ENCODE data around the gene SELPLG. TPM values are rescaled to one million over a fixed set of nuclear protein-coding genes. Genes with fewer than 3 reads are reported as not detected.

The SELPLG gene, protein sequence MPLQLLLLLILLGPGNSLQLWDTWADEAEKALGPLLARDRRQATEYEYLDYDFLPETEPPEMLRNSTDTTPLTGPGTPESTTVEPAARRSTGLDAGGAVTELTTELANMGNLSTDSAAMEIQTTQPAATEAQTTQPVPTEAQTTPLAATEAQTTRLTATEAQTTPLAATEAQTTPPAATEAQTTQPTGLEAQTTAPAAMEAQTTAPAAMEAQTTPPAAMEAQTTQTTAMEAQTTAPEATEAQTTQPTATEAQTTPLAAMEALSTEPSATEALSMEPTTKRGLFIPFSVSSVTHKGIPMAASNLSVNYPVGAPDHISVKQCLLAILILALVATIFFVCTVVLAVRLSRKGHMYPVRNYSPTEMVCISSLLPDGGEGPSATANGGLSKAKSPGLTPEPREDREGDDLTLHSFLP
- total RNA-seq = 3.1 TPM
- long read RNA-seq, partial matches to known transcripts = 0 of 5 reads
- long read RNA-seq, other reads (novel, unspliced or antisense) = 2 of 5 reads

DNA sequence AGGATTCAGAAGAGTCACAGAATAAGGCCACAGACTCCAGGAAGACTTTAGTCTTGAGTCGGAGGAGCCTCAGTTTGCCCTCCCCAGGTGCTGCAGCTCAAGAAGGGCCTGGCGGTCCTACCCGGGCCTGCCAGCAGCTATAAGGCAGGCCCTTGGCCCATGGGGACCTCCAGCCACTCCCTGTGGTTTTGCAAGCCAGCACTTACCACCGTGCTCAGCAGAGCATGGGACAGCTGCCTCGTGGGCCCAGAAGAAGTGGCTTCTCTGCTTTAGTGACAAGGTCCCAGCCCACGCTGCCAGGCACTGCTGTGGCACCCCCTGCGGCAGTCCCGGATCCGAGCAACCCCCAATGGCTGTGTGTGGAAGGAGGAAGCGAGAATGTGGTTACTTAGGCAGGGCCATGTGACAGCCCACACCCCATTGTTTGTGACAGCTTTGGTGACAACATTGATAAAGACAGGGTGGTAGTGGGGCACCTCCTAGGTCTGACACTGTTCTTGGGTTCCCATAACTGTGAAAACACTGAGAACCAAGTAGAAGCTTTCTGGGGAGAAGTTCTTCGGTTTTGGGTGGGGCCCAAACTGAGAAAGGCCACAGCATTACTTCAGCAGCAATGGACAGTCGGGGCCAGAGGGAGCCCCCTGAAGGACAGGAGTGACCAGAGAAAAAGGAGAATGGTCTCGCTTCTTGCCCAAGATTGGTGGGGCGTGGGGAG lies at the start of gene SELPLG:
Gene SELPLG, minus strand, starts transcription at position 361 of the 715 bp plus-strand sequence. CDS start 9,587 bp downstream, outside the sequence.
- intact Hi-C loops (cut with DNase I) = no loop called here
- DNase-seq (ENCODE audit: low spot score) = peak; percentile 94

GRCh38 chr12:108681317-108681716 lies 47.6 kb upstream of the SELPLG start:
- intact Hi-C loops (cut with DNase I) = no loop called here
- no peak for DNase-seq (ENCODE audit: low spot score)

DNA sequence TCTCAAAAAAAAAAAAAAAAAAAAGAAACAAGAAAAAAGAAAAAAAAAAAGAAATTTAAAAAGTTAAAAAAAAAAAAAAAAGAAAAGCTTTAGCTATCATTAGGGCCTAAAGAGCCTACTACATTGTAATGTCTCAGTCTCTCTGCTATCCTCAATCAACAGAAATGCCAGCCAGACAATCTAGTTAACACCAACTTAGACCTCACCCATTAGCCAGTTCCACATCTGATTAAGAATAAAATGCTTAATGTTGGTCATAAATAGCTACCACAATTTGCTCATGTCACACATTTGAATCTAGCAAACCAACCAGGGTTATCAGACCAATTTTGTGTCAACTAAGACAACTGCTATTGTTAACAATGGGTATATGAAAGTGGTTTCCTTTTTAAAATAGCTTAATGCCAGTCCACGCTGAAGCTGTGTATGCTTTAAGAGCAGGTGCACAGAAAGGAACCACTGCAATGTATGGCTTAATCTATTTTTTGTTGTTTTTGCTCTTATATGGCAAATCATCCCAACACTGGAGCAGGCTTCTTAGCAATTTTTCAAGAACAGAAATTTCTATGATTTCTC lies 45.5 kb upstream of the SELPLG start:
- DNase-seq (ENCODE audit: low spot score) = no peak
- intact Hi-C loops (cut with DNase I) = no loop called here

DNA sequence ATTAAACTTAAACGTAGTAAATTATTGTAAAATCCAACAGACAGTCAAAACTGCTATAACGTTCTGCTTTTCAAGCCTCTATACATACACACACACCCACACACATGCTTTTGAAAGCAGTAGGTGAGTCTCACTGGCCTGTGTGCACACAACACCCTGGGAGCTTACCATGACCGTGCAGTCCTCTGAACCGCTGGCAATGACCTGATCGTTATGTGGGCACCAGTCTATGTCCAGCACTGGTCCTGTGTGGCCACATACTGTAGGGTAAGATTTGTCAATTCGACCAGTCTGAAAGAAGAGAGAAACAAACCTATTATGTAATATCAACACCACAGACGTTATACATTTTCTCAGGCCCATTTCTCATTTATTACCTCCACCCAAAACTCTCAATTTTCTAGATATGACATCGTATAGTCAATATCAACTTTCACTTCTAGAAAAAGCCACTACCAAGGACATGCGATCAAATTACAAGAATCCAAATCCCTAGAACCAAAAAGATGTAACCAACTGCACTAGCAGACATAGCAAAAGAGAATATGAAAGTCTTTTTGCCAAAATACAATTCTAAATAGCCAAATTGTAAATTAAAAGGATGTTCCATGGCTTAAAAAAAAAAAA lies 44.5 kb upstream of the SELPLG start:
- intact Hi-C loops (cut with DNase I) = no loop called here
- no peak for DNase-seq (ENCODE audit: low spot score)

GRCh38 chr12:108677381-108677780 lies 43.7 kb upstream of the SELPLG start:
- intact Hi-C loops (cut with DNase I) = no loop called here
- no peak for DNase-seq (ENCODE audit: low spot score)

DNA sequence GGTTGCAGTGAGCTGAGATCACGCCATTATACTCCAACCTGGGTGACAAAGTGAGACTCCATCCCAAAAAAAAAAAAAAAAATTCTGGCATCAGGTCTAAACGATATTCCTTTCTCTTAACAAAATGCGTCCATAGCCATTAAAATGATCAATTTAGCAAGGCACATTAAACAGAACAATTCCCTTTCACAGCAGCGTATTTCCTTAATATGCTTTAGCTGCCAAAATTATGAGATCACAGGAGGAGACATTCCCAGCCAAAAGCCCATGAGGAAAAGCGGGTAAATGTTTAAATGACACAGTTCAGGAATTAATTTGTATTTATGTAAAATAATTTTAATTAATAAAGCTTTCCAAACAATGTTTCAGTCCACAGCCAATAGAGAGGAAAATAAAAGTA lies 43.0 kb upstream of the SELPLG start:
- no peak for DNase-seq (ENCODE audit: low spot score)
- intact Hi-C loops (cut with DNase I) = no loop called here

DNA sequence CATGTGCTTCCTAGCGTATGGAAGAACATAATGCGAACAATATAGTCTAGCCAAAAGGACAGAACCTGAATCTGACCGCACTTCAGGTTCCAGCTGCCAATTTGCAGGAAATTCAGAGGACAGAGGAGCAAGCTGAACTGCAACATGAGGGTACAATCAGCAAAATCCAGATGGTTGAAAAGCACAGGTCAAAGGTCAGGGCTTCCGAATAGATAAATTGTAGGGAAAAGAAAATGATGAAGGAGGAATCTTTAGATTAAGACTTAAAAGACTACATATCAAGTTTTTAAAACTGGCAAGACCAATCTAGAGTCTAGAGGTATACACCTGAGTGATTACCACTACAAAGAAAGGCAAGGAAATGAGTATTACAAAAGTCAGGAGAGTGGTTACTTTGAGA lies 42.1 kb upstream of the SELPLG start:
- no peak for DNase-seq (ENCODE audit: low spot score)
- intact Hi-C loops (cut with DNase I) = no loop called here

DNA sequence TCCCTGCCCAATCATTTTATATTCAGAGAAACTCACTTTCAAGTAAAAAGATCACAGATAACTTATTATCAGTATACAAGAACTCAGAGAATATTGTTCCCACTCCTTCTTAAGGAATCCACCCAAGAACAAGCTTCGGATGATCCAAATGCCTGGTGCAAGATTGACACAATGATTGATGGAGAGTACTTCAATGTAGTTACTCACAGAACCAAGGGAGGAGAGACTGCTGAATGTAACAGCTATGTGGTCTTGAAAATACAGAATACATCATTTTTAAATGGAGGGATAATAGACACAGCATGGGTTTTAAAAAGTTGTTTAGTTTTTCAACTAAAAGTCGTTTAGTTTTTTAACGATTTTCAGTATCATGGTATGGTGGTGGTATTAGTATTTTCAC lies 38.4 kb upstream of the SELPLG start:
- intact Hi-C loops (cut with DNase I) = no loop called here
- DNase-seq (ENCODE audit: low spot score) = no peak

DNA sequence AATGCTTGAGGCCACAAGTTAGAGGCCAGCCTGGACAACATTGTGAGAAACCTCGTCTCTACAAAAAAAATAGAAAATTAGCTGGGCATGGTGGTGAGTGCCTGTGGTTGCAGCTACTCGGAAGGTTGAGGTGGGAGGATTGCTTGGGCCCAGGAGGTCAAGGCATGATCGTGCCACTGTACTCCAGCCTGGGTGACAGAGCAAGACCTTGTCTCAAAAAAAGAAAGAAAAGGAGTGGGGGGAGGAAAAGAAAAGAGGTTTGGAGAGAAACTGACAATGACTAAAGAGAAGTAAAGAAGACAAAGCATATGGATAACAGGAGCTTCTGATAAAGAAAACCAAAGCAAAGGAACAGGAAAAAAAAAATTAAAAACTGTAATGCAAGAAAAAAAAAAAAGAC lies 37.4 kb upstream of the SELPLG start:
- DNase-seq (ENCODE audit: low spot score) = no peak
- intact Hi-C loops (cut with DNase I) = no loop called here

DNA sequence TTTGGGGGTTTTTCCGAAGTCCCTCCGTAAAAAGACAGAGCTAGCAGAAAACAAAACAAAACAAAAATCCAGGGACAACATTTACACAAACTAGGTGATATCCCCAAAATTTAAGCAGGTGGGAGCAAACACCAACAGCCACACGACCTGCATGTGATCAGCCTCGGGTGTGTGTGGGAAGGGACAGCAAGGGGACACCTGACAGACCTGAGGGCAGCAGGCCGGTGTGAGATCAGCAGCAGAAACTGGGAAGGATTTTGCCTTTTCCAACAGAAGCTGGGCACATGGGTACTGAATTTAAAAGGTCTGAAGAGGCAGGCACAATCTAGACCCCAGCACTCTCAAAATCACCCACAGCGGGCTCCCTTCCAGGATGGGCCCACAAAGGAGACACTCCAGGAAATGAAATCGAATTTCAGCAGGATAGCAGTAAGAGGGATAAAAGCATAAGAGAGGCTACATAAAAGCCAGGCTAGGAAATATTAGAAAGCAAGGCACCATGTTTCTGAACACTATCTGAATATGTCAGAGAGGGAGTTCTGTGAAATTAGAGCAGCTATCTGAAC lies 36.5 kb upstream of the SELPLG start:
- DNase-seq (ENCODE audit: low spot score) = no peak
- intact Hi-C loops (cut with DNase I) = no loop called here

- intact Hi-C loops (cut with DNase I) = loop anchor here (5.0 kb wide), 1 partner anchor 279 kb away; no protein-coding TSS in a partner anchor
- DNase-seq (ENCODE audit: low spot score) = no peak
These were observed 34.8 kb upstream of the SELPLG start for GRCh38 chr12:108668542-108668941.

DNA sequence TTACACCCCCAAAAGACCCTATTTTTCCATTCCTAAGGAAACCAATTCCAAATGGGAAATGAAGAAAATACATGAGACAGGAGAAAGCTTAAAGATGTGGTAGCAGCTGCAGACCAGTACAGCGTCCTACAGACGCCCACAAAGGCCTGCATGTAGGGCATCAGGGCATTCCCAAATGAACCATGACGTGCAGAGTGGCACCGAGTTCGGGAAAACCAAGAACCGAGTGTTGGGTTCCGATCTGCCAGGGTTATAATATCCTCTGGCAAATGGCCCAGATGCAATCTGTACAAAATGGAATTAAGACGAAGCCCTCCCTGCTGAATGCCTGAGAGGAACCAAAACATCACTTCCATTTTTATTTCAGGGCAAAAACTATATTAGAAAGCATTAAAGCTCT lies 34.4 kb upstream of the SELPLG start:
- no peak for DNase-seq (ENCODE audit: low spot score)
- intact Hi-C loops (cut with DNase I) = loop anchor here (5.0 kb wide), 1 partner anchor 279 kb away; no protein-coding TSS in a partner anchor

GRCh38 chr12:108667349-108667748 lies 33.7 kb upstream of the SELPLG start:
- intact Hi-C loops (cut with DNase I) = loop anchor here (2.0 to 5.0 kb wide), 3 partner anchors 23 to 280 kb away; partner anchors contain the start of gene SSH1
- DNase-seq (ENCODE audit: low spot score) = no peak

GRCh38 chr12:108666401-108666881 lies 32.7 kb upstream of the SELPLG start:
- intact Hi-C loops (cut with DNase I) = loop anchor here (2.0 to 5.0 kb wide), 3 partner anchors 24 to 281 kb away; partner anchors contain the start of gene SSH1
- DNase-seq (ENCODE audit: low spot score) = no peak

GRCh38 chr12:108665608-108666202 lies 32.0 kb upstream of the SELPLG start:
- no peak for DNase-seq (ENCODE audit: low spot score)
- intact Hi-C loops (cut with DNase I) = loop anchor here (1.0 to 5.0 kb wide), 5 partner anchors 25 to 282 kb away; partner anchors contain the start of genes CORO1C and SSH1

DNA sequence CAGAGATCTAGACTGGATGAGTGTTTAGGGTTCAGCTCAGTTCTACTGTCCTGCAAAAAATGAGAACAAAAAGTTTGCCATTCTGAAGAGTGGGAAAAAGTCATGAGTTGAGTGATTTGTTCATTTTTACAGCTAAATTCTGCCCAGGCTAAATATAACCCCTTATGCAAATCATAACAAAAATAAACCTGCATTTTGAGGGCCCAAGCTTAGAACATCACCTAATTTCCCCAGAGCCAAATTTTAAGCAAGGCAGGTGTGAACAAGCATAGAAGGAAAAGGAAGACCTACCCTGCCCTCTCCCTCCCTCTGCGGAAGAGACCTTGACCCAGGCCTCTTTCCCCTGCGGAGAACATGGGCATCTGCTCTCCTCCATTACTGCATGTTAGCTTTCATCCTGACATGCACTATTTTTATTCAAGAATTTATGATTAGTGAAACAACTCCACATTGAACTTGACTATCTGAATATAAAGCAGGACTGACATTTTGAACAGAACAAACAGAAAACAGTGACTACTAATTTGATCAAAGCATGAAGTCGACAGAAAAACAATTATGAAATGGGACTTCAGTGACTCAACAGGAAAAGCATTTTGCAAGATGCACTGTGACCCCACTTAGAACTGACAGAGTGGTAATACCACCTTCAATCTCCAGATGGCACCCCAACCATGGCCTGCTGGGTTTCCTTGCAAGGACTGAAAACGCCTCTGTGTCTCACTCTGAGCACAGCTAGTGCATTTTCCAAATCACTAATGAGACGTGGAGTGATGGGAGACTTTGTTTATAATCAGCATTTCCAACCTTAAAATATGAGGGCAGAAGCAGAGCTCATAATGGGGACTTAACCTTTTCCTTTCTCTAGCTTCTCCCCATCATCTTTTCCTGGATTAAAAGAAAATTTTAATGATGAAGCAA lies 30.9 kb upstream of the SELPLG start:
- intact Hi-C loops (cut with DNase I) = loop anchor here (1.0 to 5.0 kb wide), 3 partner anchors 66 to 283 kb away; partner anchors contain the start of gene CORO1C
- DNase-seq (ENCODE audit: low spot score) = peak; percentile 92

GRCh38 chr12:108663324-108664015 lies 29.8 kb upstream of the SELPLG start:
- intact Hi-C loops (cut with DNase I) = loop anchor here (2.0 kb wide), 1 partner anchor 67 kb away; the partner anchor contains the start of gene CORO1C

More at GRCh38 chr12:108663324-108664015, 29.8 kb upstream of the SELPLG start:
- no peak for DNase-seq (ENCODE audit: low spot score)

All from cardiac septum (tissue), 1 donor.